Measurements from ENCODE around the gene SPTBN4.
"Not testable (repeated sequence)": the region's sequence is repeated elsewhere in the genome, so short reads cannot be mapped to it uniquely, and the experiment has no call there.

The SPTBN4 gene

GRCh38 chr19:40441719-40442253, 25.0 kb upstream of the SPTBN4 start:
- no peak for DNase-seq (ENCODE audit: low read depth, low spot score)

DNA sequence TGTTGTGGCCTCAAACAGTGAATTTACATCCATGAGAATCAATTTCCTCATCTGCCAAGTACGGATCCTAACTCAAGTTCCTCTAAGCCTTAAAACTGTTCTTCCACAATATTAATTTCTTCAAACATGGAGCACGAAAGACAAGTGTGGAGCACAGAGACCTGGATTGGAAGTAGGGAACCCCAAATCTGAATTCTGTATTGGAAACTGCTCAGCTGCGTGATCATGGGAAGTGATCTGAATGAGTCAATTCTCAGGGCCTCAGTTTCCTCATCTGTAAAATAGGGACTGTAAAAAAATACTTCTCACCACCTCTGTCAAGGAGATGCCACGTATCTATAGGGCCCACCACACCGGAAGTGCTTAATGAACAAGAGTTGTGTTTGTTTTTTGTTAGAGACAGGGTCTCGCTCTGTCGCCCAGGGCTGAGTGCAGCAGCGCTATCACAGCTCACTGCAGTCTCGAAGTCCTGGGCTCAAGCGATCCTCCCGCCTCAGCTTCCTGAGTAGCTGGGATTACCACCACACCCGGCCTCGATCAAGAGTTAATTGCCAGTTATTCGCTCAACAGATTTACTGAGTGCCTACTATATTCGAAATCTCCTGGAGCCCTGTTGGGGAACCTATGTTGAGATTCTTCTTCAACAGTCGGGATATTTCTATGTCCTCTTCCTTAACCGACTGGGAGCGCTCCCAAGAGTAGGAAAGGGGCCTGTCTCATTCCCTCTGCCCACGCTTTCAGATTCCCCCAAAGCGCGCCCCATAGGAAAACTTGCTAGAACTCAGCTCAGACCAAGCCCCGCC, 24.3 kb upstream of the SPTBN4 start:
- DNase-seq (ENCODE audit: low read depth, low spot score): no peak

GRCh38 chr19:40443131-40443999, 23.4 kb upstream of the SPTBN4 start:
- peak; percentile 97 for DNase-seq (ENCODE audit: low read depth, low spot score)

- DNase-seq (ENCODE audit: low read depth, low spot score): peak; percentile 86
These were observed 22.6 kb upstream of the SPTBN4 start, which contains the start of gene SERTAD3 for GRCh38 chr19:40444000-40444824. Gene SERTAD3, minus strand, starts transcription at chr19:40444335. Its CDS starts 2,255 bp downstream, at chr19:40442080.

- no peak for DNase-seq (ENCODE audit: low read depth, low spot score)
These were observed 21.9 kb upstream of the SPTBN4 start for GRCh38 chr19:40444825-40445312.

GRCh38 chr19:40445780-40446262, 21.0 kb upstream of the SPTBN4 start:
- no peak for DNase-seq (ENCODE audit: low read depth, low spot score)

GRCh38 chr19:40446263-40446784, 20.5 kb upstream of the SPTBN4 start:
- DNase-seq (ENCODE audit: low read depth, low spot score): no peak

GRCh38 chr19:40449506-40449905, 17.3 kb upstream of the SPTBN4 start:
- no peak for DNase-seq (ENCODE audit: low read depth, low spot score)

DNA sequence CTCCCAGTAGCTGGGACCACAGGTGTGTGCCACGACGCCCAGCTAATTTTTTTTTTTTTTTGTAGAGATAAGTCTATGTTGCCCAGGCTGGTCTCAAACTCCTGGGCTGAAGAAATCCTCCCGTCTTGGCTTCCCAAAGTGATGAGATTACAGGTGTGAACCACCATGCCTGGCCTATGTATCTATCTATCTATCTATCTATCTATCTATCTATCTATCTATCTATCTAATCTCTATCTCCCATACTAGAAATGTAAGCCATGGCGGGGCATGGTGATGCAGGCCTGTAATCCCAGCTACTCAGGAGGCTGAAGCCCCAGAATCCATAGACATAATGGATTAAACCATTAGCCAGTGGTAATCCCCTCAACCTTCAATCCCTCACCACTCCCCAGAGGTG, 16.1 kb upstream of the SPTBN4 start:
- DNase-seq (ENCODE audit: low read depth, low spot score): no peak

DNA sequence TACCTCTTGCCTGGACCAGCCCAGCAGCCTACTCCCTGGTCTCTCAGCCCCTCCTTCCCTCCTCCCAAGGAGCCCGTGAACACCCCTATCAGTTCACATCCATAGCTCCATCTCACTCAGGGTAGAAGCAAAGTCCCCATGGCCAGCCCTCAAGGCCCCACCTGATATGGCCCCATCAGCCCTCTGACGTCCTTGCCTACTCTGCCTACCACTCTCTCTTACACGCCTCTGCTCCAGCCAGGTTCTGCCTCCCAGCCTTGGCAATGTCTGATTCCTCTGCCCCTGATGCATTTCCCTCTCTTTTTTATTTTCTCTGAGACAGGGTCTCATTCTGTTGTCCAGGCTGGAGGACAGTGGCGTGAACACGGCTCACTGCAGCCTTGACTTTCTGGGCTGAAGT, 14.8 kb upstream of the SPTBN4 start:
- no peak for DNase-seq (ENCODE audit: low read depth, low spot score)

DNA sequence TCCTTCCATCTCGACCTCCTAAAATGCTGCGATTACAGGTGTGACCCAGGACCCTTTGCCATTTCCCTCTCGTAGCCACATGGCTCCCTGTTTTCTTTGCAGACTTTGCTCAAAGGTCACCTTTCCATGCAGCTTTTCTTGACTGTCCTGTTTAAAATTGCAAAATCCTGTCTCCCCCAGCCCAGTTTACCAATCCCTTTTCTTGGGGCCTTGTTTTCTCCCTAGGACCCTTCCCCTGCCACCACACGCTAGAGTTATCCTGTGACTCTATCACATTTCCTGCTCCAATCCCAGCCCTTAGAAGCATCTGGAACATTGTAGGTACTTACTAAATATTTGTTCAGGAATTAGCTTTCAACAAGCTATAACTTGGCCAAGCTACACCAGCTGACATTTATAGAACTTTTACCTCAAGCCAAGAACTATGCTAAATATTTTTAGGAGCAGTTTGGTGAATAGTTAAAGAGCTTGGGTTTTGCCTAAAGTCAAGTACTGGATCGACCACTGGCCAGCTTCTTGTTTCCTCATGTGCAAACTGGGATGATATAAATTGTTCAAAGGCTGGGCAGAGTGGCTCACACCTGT, 13.6 kb upstream of the SPTBN4 start:
- no peak for DNase-seq (ENCODE audit: low read depth, low spot score)

- not testable (repeated sequence) for DNase-seq (ENCODE audit: low read depth, low spot score)
These were observed 12.9 kb upstream of the SPTBN4 start for GRCh38 chr19:40453943-40454342.

DNA sequence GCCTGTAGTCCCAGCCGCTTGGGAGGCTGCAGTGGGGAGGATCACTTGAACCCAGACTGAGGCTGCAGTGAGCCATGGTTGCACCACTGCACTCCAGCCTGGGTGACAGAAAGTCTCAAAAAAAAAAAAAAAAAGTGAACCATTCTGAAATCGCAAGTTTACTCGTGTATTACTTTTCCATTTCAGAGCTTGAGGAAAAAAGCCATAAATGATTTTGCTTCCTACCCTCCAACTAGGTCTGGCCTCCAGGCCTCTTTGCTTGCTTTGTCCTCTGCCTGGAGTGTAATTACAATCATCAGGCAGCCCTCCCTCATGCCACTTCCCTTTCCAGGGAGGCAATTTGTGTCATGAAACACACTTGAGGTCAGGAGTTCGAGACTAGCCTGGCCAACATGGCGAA, 9.8 kb upstream of the SPTBN4 start:
- no peak for DNase-seq (ENCODE audit: low read depth, low spot score)

DNA sequence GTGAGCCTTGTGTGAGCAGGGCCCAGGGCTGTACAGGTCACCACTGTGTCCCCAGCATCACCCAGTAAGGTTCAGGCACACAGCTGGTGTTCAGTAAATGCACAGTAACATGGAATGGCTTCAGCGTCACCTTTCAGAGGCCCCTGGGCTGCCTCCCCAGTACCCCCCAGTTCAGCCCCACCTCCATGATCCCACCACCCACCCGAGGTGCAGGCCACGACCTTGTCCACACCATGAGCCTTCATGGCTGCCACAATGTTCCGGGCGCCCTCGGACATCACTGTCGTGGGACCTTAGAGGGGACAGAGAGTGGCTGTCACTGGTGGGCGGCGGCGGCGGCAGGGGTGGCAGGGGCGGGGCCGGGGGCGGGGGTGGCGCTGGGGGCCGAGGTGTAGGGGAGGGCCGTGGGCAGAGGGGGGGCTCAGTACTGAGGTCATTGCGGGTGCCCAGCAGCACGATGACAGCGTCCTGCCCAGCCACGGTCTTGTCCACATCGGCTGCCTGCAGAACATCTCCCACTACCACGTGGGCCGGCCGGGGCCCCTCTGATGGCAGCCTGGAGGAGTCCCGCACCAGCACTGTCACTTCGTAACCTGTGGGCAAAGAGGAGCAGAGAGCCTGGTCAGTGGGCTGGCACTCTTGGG, 8.7 kb upstream of the SPTBN4 start:
- DNase-seq (ENCODE audit: low read depth, low spot score): no peak

GRCh38 chr19:40458597-40458974, 8.2 kb upstream of the SPTBN4 start:
- DNase-seq (ENCODE audit: low read depth, low spot score): no peak

- no peak for DNase-seq (ENCODE audit: low read depth, low spot score)
These were observed 6.6 kb upstream of the SPTBN4 start for GRCh38 chr19:40460185-40460584.

- no peak for DNase-seq (ENCODE audit: low read depth, low spot score)
These were observed 5.1 kb upstream of the SPTBN4 start for GRCh38 chr19:40461669-40462221.

- DNase-seq (ENCODE audit: low read depth, low spot score): not testable (repeated sequence)
These were observed 3.2 kb upstream of the SPTBN4 start for GRCh38 chr19:40463587-40464037.
